HG03565 (cell line): ENCODE data around the gene LMBR1.

ENCODE experiments used
- ATAC-seq: cut with Tn5 transposase; IDR thresholded peaks from one replicate; pipeline ENCODE4 v1.9.1; 2021; ENCODE audit warnings: mild to moderate bottlenecking, moderate library complexity; ENCODE audit not compliant: unreplicated experiment

Gene LMBR1

DNA sequence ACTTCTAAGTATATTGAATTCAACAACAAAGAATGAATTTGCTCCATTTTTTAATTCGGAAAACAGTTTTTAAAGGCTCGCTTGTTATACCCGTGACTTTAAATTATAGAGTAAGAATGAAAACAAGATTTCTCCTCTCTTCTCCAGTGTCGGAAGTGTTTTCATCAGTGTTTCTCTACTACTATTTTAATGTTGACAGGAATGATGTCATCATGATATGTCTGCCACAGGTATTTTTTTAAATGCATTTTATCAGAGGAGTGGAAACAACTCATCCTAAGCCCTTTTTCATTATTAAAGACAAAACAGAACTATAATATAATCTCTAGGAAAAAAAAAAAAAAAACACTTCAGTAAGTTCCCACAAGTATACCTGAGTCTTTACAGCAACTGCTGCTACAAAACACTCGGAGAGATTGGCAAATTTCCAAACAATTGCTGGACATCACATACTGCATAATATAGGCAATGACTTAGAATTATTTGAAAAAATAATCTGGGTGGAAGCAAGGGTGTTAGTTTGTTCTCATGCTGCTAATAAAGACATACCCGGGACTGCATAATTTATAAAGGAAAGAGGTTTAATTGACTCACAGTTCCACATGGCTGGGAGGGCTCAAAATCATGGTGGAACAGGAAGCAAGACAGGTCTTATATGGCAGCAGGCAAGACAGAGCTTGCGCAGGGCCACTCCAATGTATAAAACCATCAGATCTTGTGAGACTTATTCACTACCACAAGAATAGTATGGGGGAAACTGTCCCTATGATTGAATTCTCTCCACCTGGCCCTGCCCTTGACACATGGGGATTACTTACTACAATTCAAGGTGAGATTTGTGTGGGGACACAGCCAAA, 257.2 kb downstream of the LMBR1 start:
- no peak for ATAC-seq

DNA sequence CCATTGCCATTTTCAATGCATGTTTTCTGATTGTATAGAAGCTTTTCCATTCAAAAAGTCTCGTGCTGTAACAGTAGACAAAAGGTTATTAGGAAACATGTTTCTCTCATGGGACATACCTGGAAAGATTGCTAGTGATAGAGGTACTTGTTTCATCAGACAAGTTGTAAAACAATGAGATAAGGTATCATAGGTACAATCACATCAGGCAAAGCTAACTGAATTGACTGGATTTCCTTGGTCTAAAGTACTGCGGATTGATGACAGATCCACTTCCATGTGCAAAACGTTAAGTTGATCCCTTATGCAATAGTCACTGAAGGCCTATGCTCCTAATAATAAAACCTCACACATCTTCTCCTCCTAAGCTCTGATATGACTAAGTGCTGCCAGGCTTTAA, 258.9 kb downstream of the LMBR1 start:
- no peak for ATAC-seq

DNA sequence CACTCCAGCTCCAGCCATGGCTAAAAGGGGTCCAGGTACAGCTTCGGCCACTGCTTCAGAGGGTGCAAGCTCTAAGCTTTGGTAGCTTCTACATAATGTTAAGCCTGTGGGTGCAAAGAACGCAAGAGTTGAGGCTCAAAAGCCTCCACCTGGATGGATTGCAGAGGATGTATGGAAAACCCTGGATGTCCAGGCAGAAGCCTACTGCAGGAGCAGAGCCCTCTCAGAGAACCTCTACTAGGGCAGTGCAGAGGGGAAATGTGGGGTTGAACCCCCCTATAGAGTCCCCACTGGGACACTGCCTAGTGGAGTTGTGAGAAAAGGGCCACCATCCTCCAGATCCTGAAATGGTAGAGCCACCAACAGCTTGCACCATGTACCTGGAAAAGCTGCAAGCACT, 263.1 kb downstream of the LMBR1 start:
- ATAC-seq, result no peak

DNA sequence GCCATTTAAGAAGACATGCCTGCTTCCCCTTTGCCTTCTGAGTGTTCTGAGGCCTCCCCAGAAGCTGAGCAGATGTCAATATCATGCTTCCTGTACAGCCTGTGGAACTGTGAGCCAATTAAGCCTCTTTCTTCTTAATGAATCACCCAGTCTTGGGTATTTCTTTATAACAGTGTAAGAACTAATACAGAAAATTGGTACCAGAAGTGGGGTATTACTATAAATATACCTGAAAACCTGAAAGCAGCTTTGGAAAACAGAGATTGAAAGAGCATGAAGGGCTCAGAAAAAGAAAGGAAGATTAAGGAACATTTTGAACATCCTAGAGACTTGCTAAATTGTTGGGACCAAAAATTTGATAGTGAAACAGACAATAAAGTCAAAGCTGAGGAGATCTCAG, 264.4 kb downstream of the LMBR1 start:
- no peak for ATAC-seq
